ENCODE data around the gene APLN. TPM values are rescaled to one million over a fixed set of nuclear protein-coding genes. Genes with fewer than 3 reads are reported as not detected.

The APLN gene
- total RNA-seq, 2 donors from 2014 or later, result not detected

- Histone ChIP-seq H3K4me3 (no peak overlapping the region), H3K27me3 (no peaks in the 10 kb centered on the region), H3K36me3 (replicated peaks in 1 of 2; ENCODE audit: insufficient read depth in 1 of 2, low read depth in 2 of 2) (no peaks in the 10 kb centered on the region), H3K4me1 (peaks cover 6% of the 10 kb centered on the region), H3K9me3 (no peaks in the 10 kb centered on the region), H3K27ac (no peak overlapping the region)
- intact Hi-C loops (cut with DNase I), result loop anchor here (10.0 kb wide), 1 partner anchor 75 kb away; no protein-coding TSS in a partner anchor
- no peak for TF ChIP-seq POLR2A (IDR thresholded peaks at IDR 0.05)
- TF ChIP-seq, protein P1, sequence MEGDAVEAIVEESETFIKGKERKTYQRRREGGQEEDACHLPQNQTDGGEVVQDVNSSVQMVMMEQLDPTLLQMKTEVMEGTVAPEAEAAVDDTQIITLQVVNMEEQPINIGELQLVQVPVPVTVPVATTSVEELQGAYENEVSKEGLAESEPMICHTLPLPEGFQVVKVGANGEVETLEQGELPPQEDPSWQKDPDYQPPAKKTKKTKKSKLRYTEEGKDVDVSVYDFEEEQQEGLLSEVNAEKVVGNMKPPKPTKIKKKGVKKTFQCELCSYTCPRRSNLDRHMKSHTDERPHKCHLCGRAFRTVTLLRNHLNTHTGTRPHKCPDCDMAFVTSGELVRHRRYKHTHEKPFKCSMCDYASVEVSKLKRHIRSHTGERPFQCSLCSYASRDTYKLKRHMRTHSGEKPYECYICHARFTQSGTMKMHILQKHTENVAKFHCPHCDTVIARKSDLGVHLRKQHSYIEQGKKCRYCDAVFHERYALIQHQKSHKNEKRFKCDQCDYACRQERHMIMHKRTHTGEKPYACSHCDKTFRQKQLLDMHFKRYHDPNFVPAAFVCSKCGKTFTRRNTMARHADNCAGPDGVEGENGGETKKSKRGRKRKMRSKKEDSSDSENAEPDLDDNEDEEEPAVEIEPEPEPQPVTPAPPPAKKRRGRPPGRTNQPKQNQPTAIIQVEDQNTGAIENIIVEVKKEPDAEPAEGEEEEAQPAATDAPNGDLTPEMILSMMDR (IDR thresholded peaks at IDR 0.05), result no peak
- no peak for DNase-seq
- no peak for ATAC-seq
- WGBS, 2 donors, result 80 to 92% methylated on average over 3 to 9 of the region's 9 CpGs
Measured at GRCh38 chrX:129649268-129650182, 5.2 kb downstream of the APLN start.

- WGBS, 2 donors, result 86 to 87% methylated on average over 4 to 12 of the region's 20 CpGs
- H3K9me3 ChIP-seq, result no peaks in the 10 kb centered on the region
- no peaks in the 10 kb centered on the region for H3K27me3 ChIP-seq
- TF ChIP-seq, protein P1 (IDR thresholded peaks at IDR 0.05), result no peak
- no peak for TF ChIP-seq POLR2A (IDR thresholded peaks at IDR 0.05)
- no peak for ATAC-seq
- peaks cover under 1% of the 10 kb centered on the region for H3K4me1 ChIP-seq
- no peaks in the 10 kb centered on the region for H3K36me3 ChIP-seq (replicated peaks in 1 of 2; ENCODE audit: insufficient read depth in 1 of 2, low read depth in 2 of 2)
- DNase-seq, result no peak
- intact Hi-C loops (cut with DNase I), result loop anchor here (10.0 kb wide), 1 partner anchor 76 kb away; no protein-coding TSS in a partner anchor
- no peak overlapping the region for H3K27ac ChIP-seq
- no peak overlapping the region for H3K4me3 ChIP-seq
Measured at GRCh38 chrX:129648514-129649267, 6.1 kb downstream of the APLN start.

DNA sequence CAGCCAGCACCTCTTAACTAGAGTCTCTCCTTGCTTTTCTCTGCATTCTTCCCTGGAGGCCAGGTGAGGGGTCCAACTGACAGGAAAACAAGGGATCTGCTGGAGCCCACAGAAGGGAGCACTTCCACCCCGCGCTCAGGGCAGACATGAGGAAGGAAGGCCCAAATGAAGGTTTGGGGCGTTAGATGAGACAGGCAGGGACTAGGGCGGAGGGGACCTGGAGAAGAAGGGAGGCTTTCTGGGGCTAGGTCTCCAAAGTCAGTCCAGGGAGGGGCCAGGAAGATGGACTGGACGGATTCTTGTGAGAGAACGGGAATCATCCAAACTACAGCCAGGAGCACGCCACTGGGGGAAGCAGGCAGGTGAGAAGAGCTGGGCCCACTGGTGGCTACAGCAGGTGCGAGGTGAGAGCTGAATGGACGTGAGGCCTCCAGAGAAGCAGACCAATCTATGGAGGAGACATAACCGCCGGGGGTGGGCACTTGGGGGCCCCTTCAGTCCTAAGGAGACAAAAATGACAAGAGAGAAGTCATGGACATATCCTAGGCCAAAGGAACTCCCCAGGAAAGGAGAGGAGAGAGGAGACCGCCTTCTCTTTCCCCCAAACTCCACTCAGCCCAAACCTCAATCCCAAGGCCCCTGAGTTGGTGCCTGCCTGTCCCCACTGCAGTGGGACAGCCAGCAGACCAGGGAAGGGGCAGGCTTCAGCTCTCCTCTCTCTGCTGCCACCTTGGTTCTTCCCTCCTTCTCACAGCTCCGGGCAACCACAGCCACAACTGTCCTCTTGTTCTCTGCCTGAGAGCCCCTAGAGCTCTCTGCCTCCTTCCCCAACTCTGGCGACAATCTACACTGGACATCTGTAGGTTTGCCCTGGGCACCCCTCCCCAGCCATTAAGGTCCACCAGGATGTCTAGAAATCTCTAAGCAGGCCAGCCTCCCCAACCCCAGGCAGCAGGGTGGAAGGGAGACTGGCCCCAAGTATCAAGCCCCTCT, 7.0 kb downstream of the APLN start:
- WGBS, 2 donors, result 77 to 83% methylated on average over 8 to 14 of the region's 14 CpGs
- DNase-seq (no peak), ATAC-seq (no peak)
- H3K27me3 ChIP-seq, result no peaks in the 10 kb centered on the region
- TF ChIP-seq, protein P1 (IDR thresholded peaks at IDR 0.05), result no peak
- no peak for TF ChIP-seq POLR2A (IDR thresholded peaks at IDR 0.05)
- no peaks in the 10 kb centered on the region for H3K9me3 ChIP-seq
- H3K36me3 ChIP-seq (replicated peaks in 1 of 2; ENCODE audit: insufficient read depth in 1 of 2, low read depth in 2 of 2), result no peaks in the 10 kb centered on the region
- no peaks in the 10 kb centered on the region for H3K4me1 ChIP-seq
- intact Hi-C loops (cut with DNase I), result loop anchor here (10.0 kb wide), 1 partner anchor 77 kb away; no protein-coding TSS in a partner anchor
- H3K4me3 ChIP-seq, result no peak overlapping the region
- H3K27ac ChIP-seq, result no peak overlapping the region
